CD14-positive monocyte (primary cell): ENCODE measurements around the gene HPS3. TPM values are rescaled to one million over a fixed set of nuclear protein-coding genes. Genes with fewer than 3 reads are reported as not detected.

Experiments
- DNase-seq, 3 donors: peaks; one replicate each; pipeline ENCODE4 v3.0.0-alpha.2; 2011 to 2022
- H2AFZ ChIP-seq: 2 replicates; pipeline ENCODE4 v1.6.0; 2012; ENCODE audit warnings: mild to moderate bottlenecking, low read depth, low read length, inconsistent platforms; ENCODE audit not compliant: insufficient read depth, poor library complexity, severe bottlenecking
- H3K27ac ChIP-seq, 2 donors: 1 replicate in 1 of 2; 2 replicates in 1 of 2; pipeline ENCODE4 v1.5.1; 2012 to 2013; ENCODE audit warnings: low read length in 2 of 2, control low read depth in 1 of 2, inconsistent platforms in 1 of 2, low read depth in 1 of 2, mild to moderate bottlenecking in 1 of 2
- H3K27me3 ChIP-seq, 2 donors: one replicate each; pipeline versions ENCODE4 v1.6.0 to v1.6.1; 2011 to 2013; ENCODE audit warnings: low read length in 2 of 2; ENCODE audit not compliant: control insufficient read depth in 2 of 2, insufficient read depth in 2 of 2
- H3K36me3 ChIP-seq, 2 donors: replicated peaks in 1 of 2; 1 replicate in 1 of 2; 2 replicates in 1 of 2; pipeline versions ENCODE4 v1.5.1 to v1.6.1; 2012 to 2013; ENCODE audit warnings: low read length in 2 of 2, control low read depth in 1 of 2, inconsistent platforms in 1 of 2, mild to moderate bottlenecking in 1 of 2; ENCODE audit not compliant: insufficient read depth in 2 of 2, control insufficient read depth in 1 of 2
- H3K4me1 ChIP-seq, 2 donors: 1 replicate in 1 of 2; 2 replicates in 1 of 2; pipeline versions ENCODE4 v1.5.1 to v1.6.1; 2012 to 2013; ENCODE audit warnings: low read length in 2 of 2, control low read depth in 1 of 2, inconsistent platforms in 1 of 2, mild to moderate bottlenecking in 1 of 2, moderate library complexity in 1 of 2; ENCODE audit not compliant: insufficient read depth in 2 of 2, control insufficient read depth in 1 of 2
- H3K4me2 ChIP-seq: replicated peaks from 2 replicates; pipeline ENCODE3; 2012; ENCODE audit warnings: low read length, moderate library complexity, mild to moderate bottlenecking; ENCODE audit not compliant: poor library complexity, severe bottlenecking; ENCODE audit errors: extremely low read depth
- H3K4me3 ChIP-seq, 3 experiments: fragments of 200-600 bp in 1 of 3; sonication (generic) in 1 of 3; replicated peaks in 1 of 3; 1 replicate in 2 of 3; 2 replicates in 1 of 3; pipeline ENCODE4 v1.5.1; 2011 to 2013; ENCODE audit warnings: low read length in 3 of 3, mild to moderate bottlenecking in 3 of 3, control low read depth in 2 of 3, low read depth in 2 of 3, inconsistent platforms in 1 of 3, moderate library complexity in 1 of 3
- H3K79me2 ChIP-seq: 2 replicates; pipeline ENCODE4 v1.6.0; 2012; ENCODE audit warnings: mild to moderate bottlenecking, control low read depth, inconsistent platforms, low read length, moderate library complexity; ENCODE audit not compliant: insufficient read depth
- H3K9ac ChIP-seq: 2 replicates; pipeline ENCODE4 v1.6.0; 2017; ENCODE audit warnings: low read length, mild to moderate bottlenecking; ENCODE audit not compliant: insufficient read depth, poor library complexity, severe bottlenecking
- H3K9me3 ChIP-seq, 2 donors: replicated peaks in 1 of 2; 1 replicate in 1 of 2; 2 replicates in 1 of 2; pipeline versions ENCODE4 v1.5.1 to v1.6.1; 2012 to 2013; ENCODE audit warnings: low read length in 2 of 2, control low read depth in 1 of 2; ENCODE audit not compliant: control insufficient read depth in 1 of 2, insufficient read depth in 1 of 2
- H4K20me1 ChIP-seq: 2 replicates; pipeline ENCODE4 v1.6.0; 2012; ENCODE audit warnings: mild to moderate bottlenecking, low read length, control low read depth, moderate library complexity; ENCODE audit not compliant: insufficient read depth
- H3K27ac Mint-ChIP-seq, 7 donors: one replicate each; pipeline ENCODE4 v1.8.0; 2020; ENCODE audit warnings: mild to moderate bottlenecking in 7 of 7, mixed read lengths in 7 of 7, moderate library complexity in 6 of 7, inconsistent platforms in 2 of 7
- H3K27me3 Mint-ChIP-seq, 3 donors: one replicate each; pipeline ENCODE4 v1.8.0; 2021 to 2022; ENCODE audit warnings: low read depth in 3 of 3, mild to moderate bottlenecking in 3 of 3, mixed read lengths in 3 of 3, moderate library complexity in 3 of 3, inconsistent platforms in 1 of 3
- H3K36me3 Mint-ChIP-seq, 2 donors: one replicate each; pipeline ENCODE4 v1.8.0; 2020; ENCODE audit warnings: mixed read lengths in 2 of 2, inconsistent platforms in 1 of 2, mild to moderate bottlenecking in 1 of 2
- H3K4me1 Mint-ChIP-seq: one replicate; pipeline ENCODE4 v1.8.0; 2020; ENCODE audit warnings: mild to moderate bottlenecking, mixed read lengths
- H3K4me3 Mint-ChIP-seq, 2 donors: one replicate each; pipeline ENCODE4 v1.8.0; 2020; ENCODE audit warnings: mild to moderate bottlenecking in 2 of 2, mixed read lengths in 2 of 2, moderate library complexity in 1 of 2
- H3K9me3 Mint-ChIP-seq, 7 donors: one replicate each; pipeline ENCODE4 v1.8.0; 2020 to 2022; ENCODE audit warnings: mixed read lengths in 7 of 7, mild to moderate bottlenecking in 6 of 7, moderate library complexity in 6 of 7, inconsistent platforms in 2 of 7
- WGBS: methylation state at CpG from one replicate; pipeline ENCODE4 v1.1.5; 2013; ENCODE audit warnings: missing lambda C conversion rate; ENCODE audit not compliant: insufficient coverage; 5-methylcytosine and 5-hydroxymethylcytosine counted together
- intact Hi-C, 2 donors: fragments of 100-400 bp; cut with micrococcal nuclease; formaldehyde crosslinking; loops; one replicate each; pipeline versions ENCODE4 v1.15.0 to v1.15.1; 2023
- polyA plus RNA-seq, 3 donors: library from polyadenylated mRNA; depleted of rRNA in 1 of 3; unstranded in 2 of 3; stranded (reverse) in 1 of 3; fragments of 300-500 nt in 2 of 3; fragments of >200 nt in 1 of 3; fragmentation: Illumina TruSeq in 2 of 3; gene quantifications; 1 replicate in 2 of 3; 2 replicates in 1 of 3; pipeline ENCODE4 v1.2.3, GENCODE V29; 2012 to 2021
- TF ChIP-seq, protein P1 (sequence below): fragments of 200-600 bp; IDR thresholded peaks from one replicate; pipeline ENCODE4 v1.8.0; 2022; ENCODE audit warnings: antibody characterized with exemption, mild to moderate bottlenecking

HPS3 gene
- polyA plus RNA-seq, 3 donors = 20.8 to 35.8 (median 34.8) TPM

DNA sequence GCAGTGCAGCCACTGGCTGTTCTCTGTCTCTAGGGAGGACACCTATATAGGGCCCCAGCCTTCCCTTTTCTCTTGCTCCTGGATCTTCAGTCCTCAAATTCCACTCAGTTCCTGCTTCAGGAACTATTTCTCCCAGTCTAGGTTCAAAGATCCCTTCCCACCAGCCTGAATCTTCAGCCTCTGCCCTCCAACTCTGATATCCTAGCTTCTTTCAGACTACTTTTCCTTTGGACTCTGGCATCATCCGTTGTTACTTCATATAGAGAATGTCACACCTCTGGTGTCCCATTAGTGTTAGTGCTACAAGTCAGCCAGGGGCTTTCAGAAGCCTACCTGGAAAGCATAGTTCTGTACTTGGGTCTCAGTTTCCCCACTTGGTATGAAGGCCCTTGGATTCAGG is 10.0 kb upstream of the HPS3 start:
- no peaks in the 10 kb centered on the region for H3K4me1 ChIP-seq
- Mint-ChIP-seq H3K4me3 (no peak overlapping the region), H3K36me3 (no peaks in the 10 kb centered on the region), H3K27me3 (no peaks in the 10 kb centered on the region), H3K9me3 (no peaks in the 10 kb centered on the region), H3K27ac (no peak overlapping the region), H3K4me1 (peaks cover 9% of the 10 kb centered on the region)
- H3K4me3 ChIP-seq = no peak overlapping the region
- no peak for DNase-seq
- H3K9ac ChIP-seq = no peak overlapping the region
- no peaks in the 10 kb centered on the region for H4K20me1 ChIP-seq
- no peak overlapping the region for H3K27ac ChIP-seq
- no peaks in the 10 kb centered on the region for H3K36me3 ChIP-seq
- no peak overlapping the region for H2AFZ ChIP-seq
- intact Hi-C loops = no loop called here
- H3K27me3 ChIP-seq = no peaks in the 10 kb centered on the region
- H3K9me3 ChIP-seq = no peaks in the 10 kb centered on the region
- no peak overlapping the region for H3K4me2 ChIP-seq
- H3K79me2 ChIP-seq = no peaks in the 10 kb centered on the region
- 100% methylated on average over 1 of the region's 1 CpG for WGBS
- TF ChIP-seq, protein P1, sequence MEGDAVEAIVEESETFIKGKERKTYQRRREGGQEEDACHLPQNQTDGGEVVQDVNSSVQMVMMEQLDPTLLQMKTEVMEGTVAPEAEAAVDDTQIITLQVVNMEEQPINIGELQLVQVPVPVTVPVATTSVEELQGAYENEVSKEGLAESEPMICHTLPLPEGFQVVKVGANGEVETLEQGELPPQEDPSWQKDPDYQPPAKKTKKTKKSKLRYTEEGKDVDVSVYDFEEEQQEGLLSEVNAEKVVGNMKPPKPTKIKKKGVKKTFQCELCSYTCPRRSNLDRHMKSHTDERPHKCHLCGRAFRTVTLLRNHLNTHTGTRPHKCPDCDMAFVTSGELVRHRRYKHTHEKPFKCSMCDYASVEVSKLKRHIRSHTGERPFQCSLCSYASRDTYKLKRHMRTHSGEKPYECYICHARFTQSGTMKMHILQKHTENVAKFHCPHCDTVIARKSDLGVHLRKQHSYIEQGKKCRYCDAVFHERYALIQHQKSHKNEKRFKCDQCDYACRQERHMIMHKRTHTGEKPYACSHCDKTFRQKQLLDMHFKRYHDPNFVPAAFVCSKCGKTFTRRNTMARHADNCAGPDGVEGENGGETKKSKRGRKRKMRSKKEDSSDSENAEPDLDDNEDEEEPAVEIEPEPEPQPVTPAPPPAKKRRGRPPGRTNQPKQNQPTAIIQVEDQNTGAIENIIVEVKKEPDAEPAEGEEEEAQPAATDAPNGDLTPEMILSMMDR = no peak

DNA sequence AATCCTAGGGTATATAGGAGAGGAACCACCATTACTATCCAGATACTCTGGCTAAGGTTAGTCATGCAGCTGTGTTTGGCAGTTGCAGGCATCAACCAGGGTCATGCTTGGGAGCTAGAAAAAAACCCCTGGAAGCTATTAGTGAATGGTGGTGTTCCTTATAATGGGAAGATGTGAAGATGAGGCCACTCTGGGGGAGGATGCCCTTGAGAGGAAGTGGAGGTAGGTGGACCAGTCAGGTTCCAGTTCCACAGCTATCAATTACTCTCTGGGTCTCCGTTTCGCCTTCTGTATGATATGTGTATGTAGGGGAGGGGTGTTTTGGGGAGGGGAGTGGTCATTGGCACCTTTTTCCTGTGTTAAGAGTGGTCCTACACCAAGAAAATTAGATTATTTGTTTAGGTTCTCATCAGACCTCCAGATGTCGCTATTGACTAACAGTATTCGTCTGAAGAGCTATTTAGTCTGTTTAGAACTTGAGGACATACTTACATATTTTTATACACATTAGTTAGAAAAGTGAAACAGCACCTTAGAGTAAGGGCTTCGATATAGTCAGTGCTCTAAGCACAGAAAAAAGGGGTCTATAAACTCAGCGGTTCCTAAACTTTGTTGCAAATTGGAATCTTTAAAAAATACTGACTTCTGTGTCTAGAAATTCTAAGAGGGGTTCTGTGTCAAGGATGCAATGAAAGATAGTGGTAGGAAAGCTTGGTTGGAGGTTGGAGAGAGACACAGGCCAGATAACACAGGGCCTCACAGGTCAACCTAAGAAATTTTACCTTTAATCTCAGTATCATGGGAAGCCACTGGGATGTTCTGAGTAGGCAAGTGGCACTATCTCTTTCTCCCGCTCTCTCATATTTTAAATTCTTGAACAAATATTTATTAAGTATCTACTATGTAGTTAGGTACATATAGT is 9.1 kb upstream of the HPS3 start:
- Histone ChIP-seq H3K4me3 (no peak overlapping the region), H3K36me3 (no peaks in the 10 kb centered on the region), H3K27me3 (no peaks in the 10 kb centered on the region), H3K27ac (no peak overlapping the region), H2AFZ (no peak overlapping the region), H3K79me2 (no peaks in the 10 kb centered on the region), H3K4me1 (no peaks in the 10 kb centered on the region), H3K4me2 (no peak overlapping the region), H3K9me3 (no peaks in the 10 kb centered on the region), H4K20me1 (no peaks in the 10 kb centered on the region), H3K9ac (no peak overlapping the region)
- H3K27ac Mint-ChIP-seq = peak overlapping the region in 1 of 7 donors; percentile 31
- peak; percentile 48 to 78 (median 63) for DNase-seq
- H3K4me3 Mint-ChIP-seq = no peak overlapping the region
- TF ChIP-seq, protein P1 = peak; percentile 77
- H3K9me3 Mint-ChIP-seq = no peaks in the 10 kb centered on the region
- WGBS = 6% methylated on average over 3 of the region's 7 CpGs
- H3K36me3 Mint-ChIP-seq = peaks cover 0 to 2% of the 10 kb centered on the region in 2 donors
- H3K4me1 Mint-ChIP-seq = peaks cover 7% of the 10 kb centered on the region
- H3K27me3 Mint-ChIP-seq = no peaks in the 10 kb centered on the region
- intact Hi-C loops = loop anchor here (2.0 to 10.0 kb wide), 2 partner anchors 126 to 152 kb away; partner anchors contain the start of gene GYG1 (in 1 of the 2)
